ENCODE measurements around the gene LAMB4.

The LAMB4 gene

DNA sequence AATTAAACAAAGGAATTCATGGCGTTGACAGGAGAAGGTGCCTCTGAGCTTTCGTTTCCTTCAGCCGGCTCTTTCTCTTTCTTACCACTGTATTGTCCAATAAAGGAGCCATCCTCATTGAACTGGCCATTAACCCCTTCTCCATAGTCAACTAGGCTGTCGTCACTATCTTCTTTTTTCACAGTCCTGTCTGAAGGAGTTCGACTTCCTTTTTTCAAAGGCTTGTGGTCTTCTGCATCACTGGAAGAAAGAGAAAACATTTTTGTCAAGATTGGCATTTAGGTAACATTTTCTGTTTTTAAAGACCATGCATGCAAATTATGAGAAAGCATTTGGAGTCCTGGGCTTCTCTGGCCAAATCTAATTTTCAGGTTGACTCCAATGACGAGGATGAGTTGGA, 19.7 kb upstream of the LAMB4 start:
- TF ChIP-seq ZNF274 (IDR thresholded peaks at IDR 0.05; ENCODE audit: low read depth, low read length), result no peak
- no peak overlapping the region for H3K4me3 ChIP-seq (ENCODE audit: low read length)

- TF ChIP-seq ZNF274 (IDR thresholded peaks at IDR 0.05; ENCODE audit: low read depth, low read length), result no peak
- H3K4me3 ChIP-seq (ENCODE audit: low read length), result no peak overlapping the region
These were observed 19.0 kb upstream of the LAMB4 start for GRCh38 chr7:108149119-108149518.

DNA sequence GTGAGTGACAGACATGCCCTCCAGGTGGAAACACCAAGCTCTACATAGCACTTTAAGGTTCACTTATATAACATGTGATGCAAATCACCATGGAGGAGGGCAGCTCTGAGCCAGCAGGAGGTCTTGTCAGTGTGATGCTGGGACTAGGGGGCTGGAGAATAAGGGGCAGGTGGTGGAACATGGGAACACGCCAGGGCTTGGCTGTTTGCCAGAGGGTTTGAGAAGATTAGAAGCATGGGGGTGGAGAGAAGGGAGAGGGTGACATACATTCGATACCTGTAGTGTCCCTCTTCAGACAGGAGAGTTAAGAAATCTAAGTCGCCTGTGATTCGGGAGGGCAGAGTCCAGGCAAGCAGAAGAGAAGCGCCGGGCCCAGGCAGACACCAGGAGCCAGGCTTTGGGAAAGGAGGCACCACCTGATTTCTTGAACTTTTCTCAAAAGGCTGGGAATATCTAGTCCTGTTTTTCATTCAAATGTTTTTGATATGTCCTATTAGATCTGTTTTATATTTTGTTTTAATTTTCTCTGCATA, 16.9 kb upstream of the LAMB4 start:
- no peak for TF ChIP-seq ZNF274 (IDR thresholded peaks at IDR 0.05; ENCODE audit: low read depth, low read length)
- H3K4me3 ChIP-seq (ENCODE audit: low read length), result no peak overlapping the region

- TF ChIP-seq ZNF274 (IDR thresholded peaks at IDR 0.05; ENCODE audit: low read depth, low read length), result no peak
- no peak overlapping the region for H3K4me3 ChIP-seq (ENCODE audit: low read length)
These were observed 16.1 kb upstream of the LAMB4 start for GRCh38 chr7:108146070-108146842.

DNA sequence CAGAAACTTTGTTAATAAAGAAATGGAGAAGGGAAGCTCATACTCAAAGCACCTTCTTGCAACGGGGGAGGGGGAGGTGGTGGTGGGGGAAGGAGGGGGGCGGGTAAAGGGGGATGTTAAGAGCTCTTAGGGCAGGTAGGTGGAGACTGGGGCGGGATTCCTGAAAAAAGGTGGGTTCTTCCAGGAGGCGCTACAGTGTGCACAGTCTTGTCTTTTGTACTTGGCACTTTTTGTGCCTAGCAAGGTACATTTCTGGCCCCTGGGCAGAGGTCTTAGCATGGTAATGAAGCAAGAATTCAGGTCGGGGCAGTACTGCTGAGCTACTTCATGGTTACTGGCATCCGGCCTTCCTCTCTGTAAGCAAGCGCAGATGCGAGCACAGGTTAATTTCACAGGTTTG, 15.2 kb upstream of the LAMB4 start:
- H3K4me3 ChIP-seq (ENCODE audit: low read length), result no peak overlapping the region
- TF ChIP-seq ZNF274 (IDR thresholded peaks at IDR 0.05; ENCODE audit: low read depth, low read length), result no peak

DNA sequence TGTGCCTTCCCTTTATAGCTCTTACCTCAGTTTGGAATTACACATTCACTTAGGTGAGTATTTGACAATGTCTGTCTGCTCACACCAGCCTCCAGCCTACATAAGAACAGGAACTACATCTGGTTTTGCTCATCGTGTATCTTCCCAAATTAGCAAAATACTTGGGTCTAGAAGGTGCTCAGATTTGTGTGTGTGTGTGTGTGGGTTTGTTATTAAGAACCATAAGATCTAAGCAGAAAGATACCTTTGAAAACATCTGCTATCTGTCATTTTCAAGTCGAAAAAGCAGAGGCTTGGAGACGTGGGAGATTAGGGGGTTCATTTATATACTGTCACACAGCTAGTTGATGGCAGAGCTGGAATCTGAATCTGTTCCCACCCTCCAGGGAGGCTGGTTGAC, 14.8 kb upstream of the LAMB4 start:
- TF ChIP-seq ZNF274 (IDR thresholded peaks at IDR 0.05; ENCODE audit: low read depth, low read length), result no peak
- no peak overlapping the region for H3K4me3 ChIP-seq (ENCODE audit: low read length)

DNA sequence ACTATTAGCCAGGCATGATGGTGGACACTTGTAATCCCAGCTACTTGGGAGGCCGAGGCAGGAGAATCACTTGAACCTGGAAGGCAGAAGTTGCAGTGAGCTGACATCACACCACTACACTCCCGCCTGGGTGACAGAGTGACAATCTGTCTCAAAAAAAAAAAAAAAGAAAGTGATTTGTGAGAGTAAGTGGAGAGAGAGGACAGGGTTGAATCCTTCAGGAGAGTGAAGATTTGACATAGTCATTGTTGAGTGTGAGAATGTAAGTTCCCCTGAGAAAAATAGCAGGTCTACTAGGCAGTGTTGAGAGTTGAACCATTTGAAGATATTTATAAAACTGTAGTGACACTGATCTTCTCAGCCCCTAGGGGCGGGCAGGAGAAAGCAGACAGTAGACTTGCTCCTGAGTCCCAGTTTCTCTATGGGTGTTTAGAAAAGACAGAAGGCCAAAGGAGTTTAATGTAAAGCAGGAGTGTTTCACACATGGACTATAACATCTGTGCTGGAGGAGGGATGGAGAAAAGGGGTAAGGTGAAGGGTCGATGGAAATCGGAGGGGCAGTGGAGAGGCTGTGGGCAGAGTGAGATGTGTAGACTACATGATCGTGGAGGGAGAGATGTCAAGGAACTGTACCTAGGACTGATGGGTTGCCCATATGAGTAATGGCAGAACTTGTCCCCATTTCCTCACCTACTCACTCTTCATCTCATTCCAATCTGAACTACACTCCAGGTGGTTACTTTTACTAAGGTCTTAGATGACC, 13.7 kb upstream of the LAMB4 start:
- H3K4me3 ChIP-seq (ENCODE audit: low read length), result no peak overlapping the region
- no peak for TF ChIP-seq ZNF274 (IDR thresholded peaks at IDR 0.05; ENCODE audit: low read depth, low read length)

GRCh38 chr7:108142675-108143259, 12.6 kb upstream of the LAMB4 start:
- no peak overlapping the region for H3K4me3 ChIP-seq (ENCODE audit: low read length)
- TF ChIP-seq ZNF274 (IDR thresholded peaks at IDR 0.05; ENCODE audit: low read depth, low read length), result no peak

DNA sequence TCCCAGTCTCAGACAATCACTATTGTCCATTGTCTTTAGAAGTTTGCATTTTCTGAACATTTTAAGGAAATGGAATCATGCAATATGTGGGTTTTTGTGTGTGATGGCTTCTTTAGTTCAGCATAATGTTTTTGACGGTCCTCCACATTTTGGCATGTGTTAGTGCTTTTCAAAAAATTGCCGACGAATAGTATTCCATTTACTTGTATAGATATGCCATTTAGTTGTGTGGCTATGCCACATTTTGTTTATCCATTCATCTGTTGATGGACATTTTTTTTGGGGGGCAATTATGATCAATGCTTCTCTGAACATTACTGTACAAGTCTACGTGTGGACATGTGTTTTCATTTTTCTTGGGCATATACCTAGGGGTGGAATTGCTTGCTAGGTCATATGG, 12.0 kb upstream of the LAMB4 start:
- TF ChIP-seq ZNF274 (IDR thresholded peaks at IDR 0.05; ENCODE audit: low read depth, low read length), result no peak
- no peak overlapping the region for H3K4me3 ChIP-seq (ENCODE audit: low read length)

- H3K4me3 ChIP-seq (ENCODE audit: low read length), result no peak overlapping the region
- TF ChIP-seq ZNF274 (IDR thresholded peaks at IDR 0.05; ENCODE audit: low read depth, low read length), result no peak
These were observed 10.5 kb upstream of the LAMB4 start for GRCh38 chr7:108140671-108141070.

DNA sequence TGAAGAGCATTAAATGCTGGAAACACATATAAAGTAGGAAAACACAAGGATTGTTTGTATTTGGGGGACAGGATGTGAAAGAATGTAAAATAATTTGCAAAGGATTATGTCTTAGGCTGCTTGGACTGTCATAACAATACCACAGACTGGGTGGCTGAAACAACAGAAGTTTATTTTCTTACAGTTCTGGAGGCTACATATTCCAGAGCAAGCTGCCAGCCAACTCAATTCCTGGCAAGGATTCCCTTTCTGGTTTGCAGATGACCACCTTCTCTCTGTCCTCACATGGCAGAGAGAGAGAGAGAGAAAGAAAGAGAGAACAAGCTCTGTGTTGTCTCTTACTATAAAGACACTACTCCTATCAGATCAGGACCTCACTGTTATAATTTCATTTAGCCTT, 8.8 kb upstream of the LAMB4 start:
- TF ChIP-seq ZNF274 (IDR thresholded peaks at IDR 0.05; ENCODE audit: low read depth, low read length), result no peak
- H3K4me3 ChIP-seq (ENCODE audit: low read length), result no peak overlapping the region

DNA sequence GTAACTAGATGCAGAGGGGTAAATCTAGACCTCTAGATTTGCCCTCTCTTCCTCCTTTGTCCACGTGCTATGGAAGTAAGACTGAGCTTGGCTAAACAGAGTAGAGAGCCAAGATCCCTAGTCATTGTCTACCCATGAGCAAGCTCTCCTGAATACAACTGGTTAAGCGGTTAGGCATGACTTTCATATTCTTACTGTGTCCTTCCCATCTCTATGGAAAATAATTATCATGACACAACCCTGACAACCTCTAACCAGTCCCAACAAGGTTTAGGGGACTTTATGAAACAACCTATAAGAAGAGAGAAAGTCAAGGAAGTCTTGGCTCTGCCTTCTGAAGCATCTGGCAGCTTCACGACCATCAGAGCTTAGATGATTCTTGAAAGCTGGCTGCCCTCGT, 7.8 kb upstream of the LAMB4 start:
- TF ChIP-seq ZNF274 (IDR thresholded peaks at IDR 0.05; ENCODE audit: low read depth, low read length), result no peak
- no peak overlapping the region for H3K4me3 ChIP-seq (ENCODE audit: low read length)

GRCh38 chr7:108137040-108137439, 6.9 kb upstream of the LAMB4 start:
- H3K4me3 ChIP-seq (ENCODE audit: low read length), result no peak overlapping the region
- no peak for TF ChIP-seq ZNF274 (IDR thresholded peaks at IDR 0.05; ENCODE audit: low read depth, low read length)

GRCh38 chr7:108136191-108136688, 6.1 kb upstream of the LAMB4 start:
- no peak for TF ChIP-seq ZNF274 (IDR thresholded peaks at IDR 0.05; ENCODE audit: low read depth, low read length)
- no peak overlapping the region for H3K4me3 ChIP-seq (ENCODE audit: low read length)

Data from GM08714 (cell line).